T-cell (primary cell): ENCODE measurements around the gene STX7. TPM values are rescaled to one million over a fixed set of nuclear protein-coding genes. Genes with fewer than 3 reads are reported as not detected.

Experiments
- ATAC-seq, 4 experiments: fragments of 200-7000 bp in 3 of 4; fragments of 150-1000 bp in 1 of 4; cut with Tn5 transposase; replicated peaks in 1 of 4; 1 replicate in 3 of 4; 2 replicates in 1 of 4; pipeline ENCODE4 v1.10.0; 2021; ENCODE audit warnings: moderate library complexity in 3 of 4, mild to moderate bottlenecking in 2 of 4, moderate number of reproducible peaks in 1 of 4
- CTCF ChIA-PET, 2 donors: fragments of 300-600 bp; sonication (Branson Sonifier 250); formaldehyde crosslinking; loops; one replicate each; lab custom pipeline; 2022; ENCODE audit warnings: antibody characterized with exemption in 2 of 2; lab: Charles Lee
- POLR2A ChIA-PET, 2 donors: fragments of 300-600 bp; sonication (Branson Sonifier 250); formaldehyde crosslinking; loops; one replicate each; lab custom pipeline; 2022; ENCODE audit warnings: antibody characterized with exemption in 2 of 2; lab: Charles Lee
- DNase-seq, 35 experiments: peaks; one replicate each; pipeline versions ENCODE4 v3.0.0 to v3.0.0-alpha.2; 2013 to 2023
- H3K27ac ChIP-seq: one replicate; pipeline ENCODE4 v1.5.1; 2013; ENCODE audit warnings: low read length
- H3K27me3 ChIP-seq, 2 experiments: replicated peaks in 1 of 2; 1 replicate in 1 of 2; 2 replicates in 1 of 2; pipeline versions ENCODE4 v1.6.1 to v1.7.0; 2013; ENCODE audit warnings: low read length in 1 of 2, mixed read lengths in 1 of 2; ENCODE audit not compliant: control insufficient read depth in 2 of 2, insufficient read depth in 2 of 2; ENCODE audit errors: extremely low read depth in 1 of 2
- H3K36me3 ChIP-seq, 2 donors: 1 replicate in 1 of 2; 2 replicates in 1 of 2; pipeline versions ENCODE4 v1.6.1 to v1.7.0; 2013; ENCODE audit warnings: low read length in 1 of 2; ENCODE audit not compliant: control insufficient read depth in 2 of 2, insufficient read depth in 1 of 2; ENCODE audit errors: extremely low read depth in 1 of 2
- H3K4me1 ChIP-seq, 2 experiments: 1 replicate in 1 of 2; 2 replicates in 1 of 2; pipeline versions ENCODE4 v1.6.1 to v1.7.0; 2013; ENCODE audit warnings: low read length in 2 of 2, mixed read lengths in 1 of 2; ENCODE audit not compliant: insufficient read depth in 2 of 2, control insufficient read depth in 1 of 2; ENCODE audit errors: extremely low read depth in 1 of 2
- H3K4me3 ChIP-seq, 2 donors: 1 replicate in 1 of 2; 2 replicates in 1 of 2; pipeline versions ENCODE4 v1.5.1 to v1.7.0; 2013; ENCODE audit warnings: mild to moderate bottlenecking in 2 of 2, low read length in 1 of 2, moderate library complexity in 1 of 2; ENCODE audit not compliant: control insufficient read depth in 1 of 2; ENCODE audit errors: extremely low read depth in 1 of 2
- H3K9me3 ChIP-seq: 2 replicates; pipeline ENCODE4 v1.7.0; 2013
- H3K27ac Mint-ChIP-seq, 2 donors: one replicate each; pipeline ENCODE4 v1.8.0; 2020 to 2021; ENCODE audit warnings: mild to moderate bottlenecking in 2 of 2, mixed read lengths in 2 of 2
- H3K27me3 Mint-ChIP-seq, 2 donors: one replicate each; pipeline ENCODE4 v1.8.0; 2021 to 2022; ENCODE audit warnings: mixed read lengths in 2 of 2
- H3K36me3 Mint-ChIP-seq: one replicate; pipeline ENCODE4 v1.8.0; 2021; ENCODE audit warnings: mixed read lengths
- H3K4me1 Mint-ChIP-seq, 3 donors: one replicate each; pipeline ENCODE4 v1.8.0; 2020 to 2022; ENCODE audit warnings: mixed read lengths in 3 of 3, mild to moderate bottlenecking in 1 of 3
- H3K4me3 Mint-ChIP-seq, 3 donors: one replicate each; pipeline ENCODE4 v1.8.0; 2020 to 2022; ENCODE audit warnings: mild to moderate bottlenecking in 3 of 3, mixed read lengths in 3 of 3, moderate library complexity in 3 of 3
- H3K9me3 Mint-ChIP-seq, 3 donors: one replicate each; pipeline ENCODE4 v1.8.0; 2020 to 2022; ENCODE audit warnings: mixed read lengths in 3 of 3
- WGBS: methylation state at CpG from one replicate; pipeline ENCODE4 v1.1.5; 2013; ENCODE audit warnings: missing lambda C conversion rate; ENCODE audit not compliant: insufficient coverage; 5-methylcytosine and 5-hydroxymethylcytosine counted together
- total RNA-seq, 35 experiments: library from RNA in 6 of 35; stranded (reverse) in 6 of 35; fragments of 120-200 nt in 1 of 35; gene quantifications; one replicate each; pipeline versions ENCODE4 v1.2.1 to v1.2.4 and lab custom pipeline; 2013 to 2026

The STX7 gene
- total RNA-seq, 5 donors from 2014 or later (not counting 1 experiment from before 2014, with no cell fraction given): 13.3 to 27.4 (median 20.9) TPM

DNA sequence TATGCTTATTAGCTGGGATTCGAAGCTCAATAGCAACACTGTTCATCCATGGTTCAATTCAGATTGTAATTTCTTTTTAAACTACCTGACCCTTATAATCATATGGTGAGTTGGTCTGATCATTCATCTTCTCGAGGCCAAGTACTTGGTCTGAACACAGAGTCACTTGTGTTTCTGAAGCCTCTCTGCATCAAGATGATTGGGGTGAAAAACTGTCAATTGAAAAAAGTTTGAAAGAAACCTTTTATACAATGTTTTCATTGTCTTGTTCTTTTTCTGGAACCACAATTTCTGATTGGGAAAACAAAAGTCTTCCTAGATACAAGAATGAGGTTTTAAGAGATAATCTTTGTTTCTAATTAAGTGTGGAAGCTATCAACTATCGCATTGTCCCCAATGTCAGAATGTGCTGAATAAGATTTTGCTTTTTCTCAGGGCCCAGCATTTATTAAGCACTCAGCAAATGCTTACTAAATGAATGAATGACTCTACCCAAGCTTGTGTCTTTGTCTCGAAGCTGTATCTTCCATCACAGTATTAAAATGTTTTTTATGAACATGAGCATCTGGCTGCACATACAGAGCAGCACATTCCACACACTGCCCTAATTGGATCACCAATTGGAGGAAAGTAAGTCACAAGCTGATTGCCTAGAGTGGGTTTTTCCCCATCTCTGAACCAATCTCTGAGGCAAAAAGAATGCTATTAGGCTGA is 66.6 kb downstream of the STX7 start:
- ATAC-seq (no peak), DNase-seq (no peak)
- H3K27ac ChIP-seq: no peak overlapping the region
- H3K9me3 ChIP-seq: no peaks in the 10 kb centered on the region
- H3K4me1 ChIP-seq: no peaks in the 10 kb centered on the region
- no peaks in the 10 kb centered on the region for H3K4me1 Mint-ChIP-seq
- H3K4me3 ChIP-seq: no peak overlapping the region
- H3K27me3 Mint-ChIP-seq: no peaks in the 10 kb centered on the region
- peaks cover 4 to 21% (median 8%) of the 10 kb centered on the region in 3 donors for H3K9me3 Mint-ChIP-seq
- H3K36me3 Mint-ChIP-seq: peaks cover 19% of the 10 kb centered on the region
- no peak overlapping the region for H3K27ac Mint-ChIP-seq
- H3K4me3 Mint-ChIP-seq: no peak overlapping the region
- WGBS: no CpG with 5 or more reads among the region's 4 CpGs
- no peaks in the 10 kb centered on the region for H3K27me3 ChIP-seq
- ChIA-PET CTCF (no interaction called here), POLR2A (no interaction called here)
- peaks cover 0 to 7% of the 10 kb centered on the region in 2 donors for H3K36me3 ChIP-seq

DNA sequence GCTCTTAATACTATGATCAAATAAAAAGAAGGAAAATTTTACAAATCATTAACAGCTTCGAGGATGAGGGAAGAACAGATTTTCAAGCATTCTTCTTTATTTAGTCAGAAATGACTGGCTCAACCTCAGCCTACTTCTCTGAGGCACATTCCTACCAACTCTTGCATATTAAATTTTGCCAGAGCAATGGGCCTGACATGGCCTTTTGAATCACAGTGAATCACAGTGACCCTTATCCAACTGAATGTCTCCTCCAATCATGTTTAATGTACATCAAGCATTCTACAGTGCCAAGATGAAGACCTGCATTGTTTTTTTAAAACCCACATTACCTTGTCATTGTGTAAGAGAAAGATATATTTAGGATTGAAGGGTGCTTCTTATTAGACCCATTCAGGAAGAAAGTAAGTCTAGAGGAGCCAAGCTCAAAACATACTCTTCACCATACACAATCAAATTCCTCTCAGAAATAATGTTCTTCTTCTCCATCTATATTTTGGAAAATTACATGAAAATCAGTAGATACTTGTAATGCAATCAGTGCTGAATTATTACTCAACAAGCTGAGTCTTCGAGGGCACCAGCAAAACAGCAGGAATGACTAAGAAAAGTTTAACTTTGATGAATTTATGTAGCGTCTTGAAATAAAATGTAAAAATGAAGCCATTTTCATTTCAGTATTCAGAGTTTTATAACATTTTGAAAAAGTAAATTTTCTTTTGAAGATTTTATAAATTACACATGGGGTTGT is 67.5 kb downstream of the STX7 start:
- Mint-ChIP-seq H3K4me1 (no peaks in the 10 kb centered on the region), H3K36me3 (peaks cover 10% of the 10 kb centered on the region), H3K9me3 (peaks cover 4 to 27% (median 12%) of the 10 kb centered on the region in 3 donors), H3K27me3 (no peaks in the 10 kb centered on the region), H3K4me3 (no peak overlapping the region), H3K27ac (no peak overlapping the region)
- Histone ChIP-seq H3K27ac (no peak overlapping the region), H3K27me3 (no peaks in the 10 kb centered on the region), H3K36me3 (peaks cover 0 to under 1% of the 10 kb centered on the region in 2 donors), H3K4me1 (no peaks in the 10 kb centered on the region), H3K9me3 (no peaks in the 10 kb centered on the region), H3K4me3 (no peak overlapping the region)
- ChIA-PET CTCF (interaction anchor here in 1 of 2 donors (0.6 kb wide), 1 partner anchor 535 kb away, joined by 4 read pairs; no protein-coding TSS in a partner anchor), POLR2A (no interaction called here)
- DNase-seq (no peak), ATAC-seq (no peak)
- 100% methylated on average over 1 of the region's 3 CpGs for WGBS

DNA sequence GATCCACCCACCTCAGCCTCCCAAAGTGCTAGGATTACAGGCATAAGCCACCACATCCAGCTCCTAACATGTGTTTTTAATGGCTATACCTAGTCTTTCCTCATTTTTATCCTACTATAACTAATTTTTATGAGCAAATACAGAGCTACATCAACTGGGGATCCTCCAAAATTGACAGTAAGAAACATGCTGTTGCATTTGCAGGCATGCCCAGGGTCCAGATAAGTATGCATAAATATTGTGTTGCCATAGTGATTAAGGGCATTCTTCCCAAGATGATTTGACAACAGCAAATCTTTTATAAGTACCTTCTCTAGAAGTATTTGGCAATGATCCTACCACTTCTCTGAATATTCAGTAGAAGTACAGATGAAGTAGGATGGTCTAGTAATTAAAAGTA is 69.7 kb downstream of the STX7 start:
- CTCF ChIA-PET: no interaction called here
- Mint-ChIP-seq H3K27me3 (no peaks in the 10 kb centered on the region), H3K36me3 (no peaks in the 10 kb centered on the region), H3K9me3 (peaks cover 12 to 27% (median 13%) of the 10 kb centered on the region in 3 donors), H3K4me3 (no peak overlapping the region), H3K27ac (no peak overlapping the region), H3K4me1 (no peaks in the 10 kb centered on the region)
- Histone ChIP-seq H3K27me3 (no peaks in the 10 kb centered on the region), H3K9me3 (no peaks in the 10 kb centered on the region), H3K4me3 (no peak overlapping the region), H3K36me3 (no peaks in the 10 kb centered on the region), H3K4me1 (no peaks in the 10 kb centered on the region), H3K27ac (no peak overlapping the region)
- DNase-seq (no peak), ATAC-seq (no peak)
- POLR2A ChIA-PET: no interaction called here

- no peak for ATAC-seq
- Histone ChIP-seq H3K4me3 (no peak overlapping the region), H3K9me3 (no peaks in the 10 kb centered on the region), H3K27ac (no peak overlapping the region), H3K27me3 (peaks cover 0 to 10% of the 10 kb centered on the region in 2 experiments), H3K4me1 (no peaks in the 10 kb centered on the region), H3K36me3 (no peaks in the 10 kb centered on the region)
- Mint-ChIP-seq H3K4me1 (no peaks in the 10 kb centered on the region), H3K9me3 (peaks cover 0 to 3% (median 0%) of the 10 kb centered on the region in 3 donors), H3K27me3 (peaks cover 21 to 41% of the 10 kb centered on the region in 2 donors), H3K27ac (no peak overlapping the region), H3K4me3 (no peak overlapping the region), H3K36me3 (no peaks in the 10 kb centered on the region)
- POLR2A ChIA-PET: no interaction called here
- no peak for DNase-seq
- 90% methylated on average over 1 of the region's 2 CpGs for WGBS
- CTCF ChIA-PET: no interaction called here
Observed at GRCh38 chr6:132430110-132430509, 82.8 kb downstream of the STX7 start.

DNA sequence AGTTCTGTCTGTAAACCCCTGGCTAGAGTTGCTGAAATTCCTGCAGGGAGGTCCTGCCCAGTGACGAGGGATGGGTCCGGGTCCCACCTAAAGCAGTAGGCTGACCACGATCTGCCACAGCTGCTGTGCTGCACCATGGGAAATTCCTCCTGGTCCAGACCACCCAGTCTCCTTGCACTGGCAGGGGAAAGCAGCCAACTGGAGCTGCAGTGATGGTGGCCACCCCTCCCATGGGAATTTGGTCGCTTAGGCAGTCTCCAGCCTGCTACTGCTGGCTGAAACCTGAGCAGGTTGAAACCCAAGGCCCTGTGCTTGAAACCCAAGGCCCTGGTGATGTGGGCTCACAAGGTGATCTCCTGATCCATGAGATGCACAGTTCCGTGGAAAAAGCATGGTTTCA is 87.7 kb downstream of the STX7 start:
- H3K36me3 Mint-ChIP-seq: no peaks in the 10 kb centered on the region
- no peaks in the 10 kb centered on the region for H3K9me3 ChIP-seq
- DNase-seq (no peak), ATAC-seq (no peak)
- H3K4me3 Mint-ChIP-seq: no peak overlapping the region
- H3K36me3 ChIP-seq: no peaks in the 10 kb centered on the region
- H3K27me3 ChIP-seq: peaks cover 0 to 12% of the 10 kb centered on the region in 2 experiments
- H3K27ac Mint-ChIP-seq: no peak overlapping the region
- no peak overlapping the region for H3K4me3 ChIP-seq
- H3K4me1 ChIP-seq: no peaks in the 10 kb centered on the region
- no peaks in the 10 kb centered on the region for H3K4me1 Mint-ChIP-seq
- POLR2A ChIA-PET: no interaction called here
- peaks cover 11 to 20% of the 10 kb centered on the region in 2 donors for H3K27me3 Mint-ChIP-seq
- H3K27ac ChIP-seq: no peak overlapping the region
- WGBS: 67% methylated on average over 5 of the region's 5 CpGs
- H3K9me3 Mint-ChIP-seq: peaks cover 14 to 36% (median 18%) of the 10 kb centered on the region in 3 donors
- CTCF ChIA-PET: no interaction called here

GRCh38 chr6:132423839-132424238 is 89.1 kb downstream of the STX7 start:
- H3K27me3 ChIP-seq: peaks cover 0 to 12% of the 10 kb centered on the region in 2 experiments
- no peaks in the 10 kb centered on the region for H3K4me1 ChIP-seq
- no CpG with 5 or more reads among the region's 3 CpGs for WGBS
- H3K9me3 Mint-ChIP-seq: peaks cover 15 to 36% (median 18%) of the 10 kb centered on the region in 3 donors
- ATAC-seq (no peak), DNase-seq (no peak)
- ChIA-PET CTCF (no interaction called here), POLR2A (no interaction called here)
- peaks cover 9 to 21% of the 10 kb centered on the region in 2 donors for H3K27me3 Mint-ChIP-seq
- H3K4me1 Mint-ChIP-seq: no peaks in the 10 kb centered on the region
- no peaks in the 10 kb centered on the region for H3K9me3 ChIP-seq
- H3K27ac Mint-ChIP-seq: no peak overlapping the region
- no peak overlapping the region for H3K27ac ChIP-seq
- H3K36me3 Mint-ChIP-seq: no peaks in the 10 kb centered on the region
- H3K4me3 ChIP-seq: no peak overlapping the region
- no peaks in the 10 kb centered on the region for H3K36me3 ChIP-seq
- no peak overlapping the region for H3K4me3 Mint-ChIP-seq
